Measurements from ENCODE around the gene MS4A5.
A peak's percentile ranks its signal among the peaks of the same experiment; 100 is the strongest.
"Not testable (repeated sequence)": the region's sequence is repeated elsewhere in the genome, so short reads cannot be mapped to it uniquely, and the experiment has no call there.

MS4A5 gene

GRCh38 chr11:60433401-60433800, 4.0 kb downstream of the MS4A5 start:
- Histone ChIP-seq H3K36me3 (replicated peaks; ENCODE audit: insufficient read depth, low read length) (no peaks in the 10 kb centered on the region), H3K9me3 (replicated peaks; ENCODE audit: insufficient read depth, low read length) (no peaks in the 10 kb centered on the region), H4K20me1 (ENCODE audit: insufficient read depth, low read length) (no peaks in the 10 kb centered on the region), H3K27me3 (replicated peaks; ENCODE audit: insufficient read depth, low read length) (no peaks in the 10 kb centered on the region), H3K4me1 (ENCODE audit: low read length) (no peaks in the 10 kb centered on the region), H3K4me2 (ENCODE audit: low read depth, low read length) (no peak overlapping the region), H3K9ac (ENCODE audit: low read length) (no peak overlapping the region), H3K4me3 (ENCODE audit: low read length) (no peak overlapping the region), H3K79me2 (ENCODE audit: low read length) (no peaks in the 10 kb centered on the region), H3F3A (ENCODE audit: insufficient read depth, low read length) (no peaks in the 10 kb centered on the region), H2AFZ (ENCODE audit: low read length) (no peak overlapping the region), H3K27ac (ENCODE audit: low read length) (no peak overlapping the region), H3K9me2 (replicated peaks; ENCODE audit: insufficient read depth, low read length) (no peaks in the 10 kb centered on the region)
- TF ChIP-seq EZH2phosphoT487 (IDR thresholded peaks at IDR 0.05; ENCODE audit: low read length) = no peak
- TF ChIP-seq, protein P1, sequence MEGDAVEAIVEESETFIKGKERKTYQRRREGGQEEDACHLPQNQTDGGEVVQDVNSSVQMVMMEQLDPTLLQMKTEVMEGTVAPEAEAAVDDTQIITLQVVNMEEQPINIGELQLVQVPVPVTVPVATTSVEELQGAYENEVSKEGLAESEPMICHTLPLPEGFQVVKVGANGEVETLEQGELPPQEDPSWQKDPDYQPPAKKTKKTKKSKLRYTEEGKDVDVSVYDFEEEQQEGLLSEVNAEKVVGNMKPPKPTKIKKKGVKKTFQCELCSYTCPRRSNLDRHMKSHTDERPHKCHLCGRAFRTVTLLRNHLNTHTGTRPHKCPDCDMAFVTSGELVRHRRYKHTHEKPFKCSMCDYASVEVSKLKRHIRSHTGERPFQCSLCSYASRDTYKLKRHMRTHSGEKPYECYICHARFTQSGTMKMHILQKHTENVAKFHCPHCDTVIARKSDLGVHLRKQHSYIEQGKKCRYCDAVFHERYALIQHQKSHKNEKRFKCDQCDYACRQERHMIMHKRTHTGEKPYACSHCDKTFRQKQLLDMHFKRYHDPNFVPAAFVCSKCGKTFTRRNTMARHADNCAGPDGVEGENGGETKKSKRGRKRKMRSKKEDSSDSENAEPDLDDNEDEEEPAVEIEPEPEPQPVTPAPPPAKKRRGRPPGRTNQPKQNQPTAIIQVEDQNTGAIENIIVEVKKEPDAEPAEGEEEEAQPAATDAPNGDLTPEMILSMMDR (IDR thresholded peaks at IDR 0.05; ENCODE audit: low read length) = no peak
- TF ChIP-seq EZH2 (optimal IDR thresholded peaks at IDR 0.05; ENCODE audit: low read depth, low read length) = no peak
- no peak for DNase-seq

DNA sequence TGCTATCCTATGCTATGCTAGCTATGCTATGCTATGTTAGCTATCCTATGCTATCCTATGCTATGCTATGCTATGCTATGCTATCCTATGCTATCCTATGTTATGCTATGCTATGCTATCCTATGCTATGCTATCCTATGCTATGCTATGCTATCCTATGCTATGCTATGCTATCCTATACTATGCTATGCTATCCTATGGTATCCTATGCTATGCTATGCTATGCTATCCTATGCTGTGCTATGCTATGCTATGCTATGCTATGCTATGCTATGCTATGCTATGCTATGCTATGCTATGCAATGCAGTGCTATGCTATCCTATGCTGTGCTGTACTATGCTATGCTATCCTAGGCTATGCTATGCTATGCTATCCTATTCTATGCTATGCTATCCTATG, 17.7 kb downstream of the MS4A5 start:
- Histone ChIP-seq H3K9me2 (replicated peaks; ENCODE audit: insufficient read depth, low read length) (no peaks in the 10 kb centered on the region), H3K79me2 (ENCODE audit: low read length) (no peaks in the 10 kb centered on the region), H3K36me3 (replicated peaks; ENCODE audit: insufficient read depth, low read length) (no peaks in the 10 kb centered on the region), H2AFZ (ENCODE audit: low read length) (peak overlapping the region; percentile 13; the same call in 1 of the 2 replicates), H3K4me2 (ENCODE audit: low read depth, low read length) (peak overlapping the region; percentile 38; the same call in 1 of the 2 replicates), H3K27me3 (replicated peaks; ENCODE audit: insufficient read depth, low read length) (no peaks in the 10 kb centered on the region), H3K27ac (ENCODE audit: low read length) (no peak overlapping the region), H3F3A (ENCODE audit: insufficient read depth, low read length) (no peaks in the 10 kb centered on the region), H3K4me3 (ENCODE audit: low read length) (peak overlapping the region; percentile 33), H4K20me1 (ENCODE audit: insufficient read depth, low read length) (no peaks in the 10 kb centered on the region), H3K9me3 (replicated peaks; ENCODE audit: insufficient read depth, low read length) (no peaks in the 10 kb centered on the region), H3K4me1 (ENCODE audit: low read length) (peaks cover 9% of the 10 kb centered on the region), H3K9ac (ENCODE audit: low read length) (no peak overlapping the region; the same call in 1 of the 2 replicates)
- TF ChIP-seq EZH2 (optimal IDR thresholded peaks at IDR 0.05; ENCODE audit: low read depth, low read length) (no peak), EZH2phosphoT487 (IDR thresholded peaks at IDR 0.05; ENCODE audit: low read length) (no peak)
- TF ChIP-seq, protein P1 (IDR thresholded peaks at IDR 0.05; ENCODE audit: low read length) = no peak
- no peak for DNase-seq

GRCh38 chr11:60447846-60448245, 18.5 kb downstream of the MS4A5 start:
- Histone ChIP-seq H3K4me3 (ENCODE audit: low read length) (no peak overlapping the region), H3K79me2 (ENCODE audit: low read length) (no peaks in the 10 kb centered on the region), H3K27ac (ENCODE audit: low read length) (no peak overlapping the region), H3F3A (ENCODE audit: insufficient read depth, low read length) (no peaks in the 10 kb centered on the region), H2AFZ (ENCODE audit: low read length) (no peak overlapping the region), H3K27me3 (replicated peaks; ENCODE audit: insufficient read depth, low read length) (no peaks in the 10 kb centered on the region), H3K4me1 (ENCODE audit: low read length) (peaks cover 9% of the 10 kb centered on the region), H3K36me3 (replicated peaks; ENCODE audit: insufficient read depth, low read length) (no peaks in the 10 kb centered on the region), H4K20me1 (ENCODE audit: insufficient read depth, low read length) (no peaks in the 10 kb centered on the region), H3K4me2 (ENCODE audit: low read depth, low read length) (no peak overlapping the region), H3K9me3 (replicated peaks; ENCODE audit: insufficient read depth, low read length) (no peaks in the 10 kb centered on the region), H3K9ac (ENCODE audit: low read length) (no peak overlapping the region), H3K9me2 (replicated peaks; ENCODE audit: insufficient read depth, low read length) (no peaks in the 10 kb centered on the region)
- no peak for DNase-seq
- TF ChIP-seq EZH2 (optimal IDR thresholded peaks at IDR 0.05; ENCODE audit: low read depth, low read length) (no peak), EZH2phosphoT487 (IDR thresholded peaks at IDR 0.05; ENCODE audit: low read length) (no peak)
- TF ChIP-seq, protein P1 (IDR thresholded peaks at IDR 0.05; ENCODE audit: low read length) = no peak

DNA sequence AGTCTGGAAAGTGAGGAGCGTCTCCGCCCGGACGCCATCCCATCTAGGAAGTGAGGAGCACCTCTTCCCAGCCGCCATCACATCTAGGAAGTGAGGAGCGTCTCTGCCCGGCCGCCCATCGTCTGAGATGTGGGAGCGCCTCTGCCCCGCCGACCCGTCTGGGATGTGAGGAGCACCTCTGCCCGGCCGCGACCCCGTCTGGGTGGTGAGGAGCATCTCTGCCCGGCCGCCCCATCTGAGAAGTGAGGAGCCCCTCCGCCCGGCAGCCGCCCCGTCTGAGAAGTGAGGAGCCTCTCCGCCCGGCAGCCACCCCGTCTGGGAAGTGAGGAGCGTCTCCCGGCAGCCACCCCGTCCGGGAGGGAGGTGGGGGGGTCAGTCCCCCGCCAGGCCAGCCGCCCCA, 21.8 kb downstream of the MS4A5 start:
- not testable (repeated sequence) for H4K20me1 ChIP-seq (ENCODE audit: insufficient read depth, low read length); H3K9ac ChIP-seq (ENCODE audit: low read length); H2AFZ ChIP-seq (ENCODE audit: low read length); H3F3A ChIP-seq (ENCODE audit: insufficient read depth, low read length); H3K4me3 ChIP-seq (ENCODE audit: low read length); H3K4me1 ChIP-seq (ENCODE audit: low read length); H3K9me2 ChIP-seq (replicated peaks; ENCODE audit: insufficient read depth, low read length); H3K79me2 ChIP-seq (ENCODE audit: low read length); H3K27ac ChIP-seq (ENCODE audit: low read length); H3K36me3 ChIP-seq (replicated peaks; ENCODE audit: insufficient read depth, low read length); H3K9me3 ChIP-seq (replicated peaks; ENCODE audit: insufficient read depth, low read length); H3K27me3 ChIP-seq (replicated peaks; ENCODE audit: insufficient read depth, low read length); H3K4me2 ChIP-seq (ENCODE audit: low read depth, low read length); DNase-seq

All from MM.1S (cell line).